GM12873 (cell line): Measurements from ENCODE around the gene KCNE3.
A peak's percentile ranks its signal among the peaks of the same experiment; 100 is the strongest.

Experiments
- TF ChIP-seq, protein P1 (sequence below): IDR thresholded peaks from 2 replicates; pipeline ENCODE4 v1.5.1; 2012; ENCODE audit warnings: low read depth, mild to moderate bottlenecking, moderate library complexity, low read length, control low read depth; ENCODE audit not compliant: insufficient read depth; ENCODE audit errors: missing control alignments

Gene KCNE3

DNA sequence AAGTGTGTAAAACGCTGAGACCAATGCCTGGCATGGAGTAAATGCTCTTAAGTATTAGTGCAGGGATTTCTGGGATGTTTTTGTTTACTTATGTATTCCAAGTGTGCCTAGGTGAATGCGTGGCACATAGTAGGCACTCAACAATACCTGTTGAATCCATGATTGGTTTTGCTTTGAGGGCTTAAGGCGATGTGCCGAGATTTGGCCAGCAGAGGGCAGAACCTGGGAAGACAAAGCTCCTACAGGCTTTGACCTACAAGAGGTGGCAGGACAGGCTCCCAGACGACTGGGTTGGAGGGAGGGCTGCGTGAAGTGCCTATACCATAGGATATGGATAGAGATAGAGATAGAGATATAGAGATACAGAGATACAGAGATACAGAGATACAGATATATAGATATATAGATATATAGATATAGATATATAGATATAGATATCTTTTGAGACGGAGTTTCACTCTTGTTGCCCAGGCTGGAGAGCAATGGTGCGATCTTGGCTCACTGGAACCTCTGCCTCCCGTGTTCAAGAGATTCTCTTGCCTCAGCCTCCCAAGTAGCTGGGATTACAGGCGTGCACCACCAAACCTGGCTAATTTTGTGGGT lies 13.9 kb downstream of the KCNE3 start:
- TF ChIP-seq, protein P1, sequence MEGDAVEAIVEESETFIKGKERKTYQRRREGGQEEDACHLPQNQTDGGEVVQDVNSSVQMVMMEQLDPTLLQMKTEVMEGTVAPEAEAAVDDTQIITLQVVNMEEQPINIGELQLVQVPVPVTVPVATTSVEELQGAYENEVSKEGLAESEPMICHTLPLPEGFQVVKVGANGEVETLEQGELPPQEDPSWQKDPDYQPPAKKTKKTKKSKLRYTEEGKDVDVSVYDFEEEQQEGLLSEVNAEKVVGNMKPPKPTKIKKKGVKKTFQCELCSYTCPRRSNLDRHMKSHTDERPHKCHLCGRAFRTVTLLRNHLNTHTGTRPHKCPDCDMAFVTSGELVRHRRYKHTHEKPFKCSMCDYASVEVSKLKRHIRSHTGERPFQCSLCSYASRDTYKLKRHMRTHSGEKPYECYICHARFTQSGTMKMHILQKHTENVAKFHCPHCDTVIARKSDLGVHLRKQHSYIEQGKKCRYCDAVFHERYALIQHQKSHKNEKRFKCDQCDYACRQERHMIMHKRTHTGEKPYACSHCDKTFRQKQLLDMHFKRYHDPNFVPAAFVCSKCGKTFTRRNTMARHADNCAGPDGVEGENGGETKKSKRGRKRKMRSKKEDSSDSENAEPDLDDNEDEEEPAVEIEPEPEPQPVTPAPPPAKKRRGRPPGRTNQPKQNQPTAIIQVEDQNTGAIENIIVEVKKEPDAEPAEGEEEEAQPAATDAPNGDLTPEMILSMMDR, result peak; percentile 84

DNA sequence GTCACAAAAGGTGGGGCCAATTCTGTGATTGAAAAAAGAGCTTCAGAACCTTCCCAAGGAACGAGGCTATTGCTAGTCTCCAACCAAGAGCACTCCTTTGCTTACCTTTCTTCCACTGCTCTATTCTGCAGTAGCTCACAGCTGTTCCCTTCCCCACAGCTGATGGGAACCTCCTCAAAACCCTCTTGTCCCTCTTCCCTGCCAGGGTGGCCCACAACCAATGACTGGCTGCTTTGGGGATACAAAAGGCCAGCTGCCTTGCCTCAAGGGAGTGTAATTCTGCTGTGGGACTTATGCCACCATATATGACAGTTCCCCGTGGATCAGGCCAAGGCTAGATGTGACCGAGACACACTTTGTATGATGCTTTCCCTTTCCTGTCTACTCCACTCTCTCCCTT lies 15.0 kb downstream of the KCNE3 start:
- TF ChIP-seq, protein P1, result no peak

DNA sequence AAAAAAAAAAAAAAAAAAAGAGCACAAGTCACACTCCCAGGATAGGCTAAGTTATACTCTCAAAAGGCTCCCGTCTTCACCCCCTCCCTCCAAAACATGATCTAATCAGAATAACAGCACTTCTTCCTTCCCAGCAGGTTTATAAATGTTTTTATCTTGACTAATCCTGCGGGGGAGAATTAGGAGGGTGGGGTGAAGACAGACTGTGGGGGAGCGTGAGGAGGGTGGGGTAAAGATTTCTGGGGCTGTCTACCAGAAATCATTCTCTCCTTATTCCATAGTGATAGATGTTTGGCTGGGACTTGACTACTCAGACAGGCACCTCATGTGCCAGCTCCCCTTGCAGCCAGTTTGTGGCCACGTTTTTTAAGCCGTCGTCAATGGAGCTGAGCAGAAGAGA lies 17.0 kb downstream of the KCNE3 start:
- TF ChIP-seq, protein P1, result no peak

DNA sequence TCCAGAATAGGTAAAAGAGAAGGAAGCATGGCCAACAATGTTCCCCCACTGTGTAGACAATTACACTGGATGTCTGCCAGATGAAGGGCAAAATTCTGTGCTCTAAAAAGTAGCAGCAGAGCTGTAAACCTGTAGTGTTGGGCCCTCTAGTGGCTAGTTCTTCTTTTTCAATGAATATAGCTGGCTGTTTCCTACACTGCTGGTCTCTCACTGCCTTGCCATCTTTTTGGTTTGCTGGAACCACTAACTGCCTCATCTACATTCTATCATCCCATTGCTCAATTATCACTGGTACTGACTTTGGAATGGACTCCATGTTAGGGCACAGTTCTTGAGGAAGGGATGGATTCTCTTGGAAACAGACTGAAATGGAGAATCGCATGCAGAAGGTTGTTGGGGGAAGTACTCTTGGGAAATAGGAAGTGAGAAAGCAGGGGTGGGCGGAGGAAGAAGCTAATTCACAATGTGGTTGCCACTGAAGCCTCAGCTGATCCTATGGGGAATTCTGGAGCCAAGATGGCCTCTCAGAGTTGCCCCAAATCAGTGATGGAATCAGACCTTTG lies 17.9 kb downstream of the KCNE3 start:
- TF ChIP-seq, protein P1, result peak; percentile 83

DNA sequence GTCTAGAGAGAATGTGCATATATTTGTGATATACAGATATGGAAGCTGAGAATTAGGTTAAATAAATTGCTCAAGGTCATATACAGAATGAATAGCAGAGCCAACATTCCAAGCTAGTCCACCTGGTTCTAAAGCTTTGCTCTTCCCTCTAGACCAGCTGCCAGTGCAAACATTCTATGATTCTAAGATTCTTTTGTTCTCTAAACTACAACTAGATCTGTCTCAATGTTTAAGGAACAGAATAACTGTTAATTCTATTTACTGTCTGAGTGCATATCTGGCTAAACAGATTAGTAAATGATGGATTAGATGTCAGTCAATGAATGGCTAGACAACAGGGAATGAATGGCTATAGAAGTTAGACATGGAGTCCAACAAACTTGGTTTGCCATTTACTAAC lies 19.6 kb downstream of the KCNE3 start:
- TF ChIP-seq, protein P1, result no peak

DNA sequence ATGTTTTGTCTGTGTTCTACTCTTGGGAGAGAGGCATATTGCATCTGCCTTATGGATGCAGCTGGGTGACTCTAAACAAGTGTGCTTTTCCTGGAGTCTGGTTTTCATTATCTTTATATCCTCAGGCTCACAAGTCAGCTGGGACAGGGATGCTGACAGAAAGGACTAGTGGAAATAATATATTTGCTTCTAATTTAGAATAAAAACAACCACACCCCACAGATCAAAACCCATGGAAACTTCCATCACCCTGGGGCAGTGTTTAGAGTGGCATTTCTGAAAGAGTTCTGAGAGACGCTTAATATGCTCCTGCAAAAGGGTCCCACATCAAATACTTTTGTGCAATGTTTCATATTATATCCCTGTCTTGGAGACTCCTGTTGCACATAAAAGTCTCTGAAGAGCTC lies 20.8 kb downstream of the KCNE3 start:
- TF ChIP-seq, protein P1, result no peak

DNA sequence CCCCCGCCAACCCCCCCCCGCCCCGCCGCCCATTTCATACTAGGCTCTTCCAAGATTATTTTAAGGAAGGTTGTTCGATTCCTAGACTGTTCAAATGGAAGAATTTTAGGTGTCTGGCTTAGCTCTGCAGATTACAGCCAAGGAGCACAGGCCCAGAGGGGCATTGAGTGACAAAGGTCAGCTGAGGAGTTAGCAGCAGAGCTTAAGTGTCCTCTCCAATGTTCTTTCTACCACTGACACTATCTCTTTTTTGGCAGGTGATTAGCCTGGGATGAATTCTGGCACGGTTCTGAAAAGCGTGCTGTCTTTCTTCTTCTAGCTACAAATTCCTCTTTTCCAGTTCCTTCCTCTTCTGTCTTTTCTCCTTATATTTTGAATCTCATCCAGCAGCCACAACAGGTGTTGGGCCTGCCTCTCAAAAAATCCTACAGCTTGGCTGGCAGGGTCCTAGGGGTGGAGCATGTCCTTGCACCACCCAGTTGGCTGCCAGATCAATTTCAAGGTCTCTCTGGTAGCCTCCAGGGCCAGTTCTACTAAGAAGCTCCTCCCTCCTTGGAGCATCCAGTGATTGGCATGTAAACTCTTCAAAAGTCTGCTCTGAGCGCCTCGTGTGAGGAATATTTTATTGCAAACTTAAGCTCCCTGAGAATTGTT lies 23.0 kb downstream of the KCNE3 start:
- TF ChIP-seq, protein P1, result no peak
